ENCODE results near the gene TRAF6.

TRAF6 gene

GRCh38 chr11:36456156-36456555, 53.9 kb downstream of the TRAF6 start:
- DNase-seq, result no peak

GRCh38 chr11:36455658-36456111, 54.4 kb downstream of the TRAF6 start:
- peak; percentile 80 for DNase-seq

- DNase-seq, result peak; percentile 91
Measured at GRCh38 chr11:36454941-36455631, 55.0 kb downstream of the TRAF6 start.

GRCh38 chr11:36454551-36454940, 55.5 kb downstream of the TRAF6 start:
- no peak for DNase-seq

- no peak for DNase-seq
Measured at GRCh38 chr11:36453678-36454077, 56.4 kb downstream of the TRAF6 start.

GRCh38 chr11:36452961-36453360, 57.1 kb downstream of the TRAF6 start:
- no peak for DNase-seq

GRCh38 chr11:36452236-36452940, 57.7 kb downstream of the TRAF6 start:
- no peak for DNase-seq

GRCh38 chr11:36451681-36452080, 58.4 kb downstream of the TRAF6 start:
- DNase-seq, result no peak

- DNase-seq, result no peak
Measured at GRCh38 chr11:36451045-36451444, 59.0 kb downstream of the TRAF6 start.

- peak; percentile 42 for DNase-seq
Measured at GRCh38 chr11:36450110-36450572, 59.9 kb downstream of the TRAF6 start.

GRCh38 chr11:36449561-36450096, 60.4 kb downstream of the TRAF6 start:
- DNase-seq, result no peak

GRCh38 chr11:36447947-36448346, 62.1 kb downstream of the TRAF6 start:
- no peak for DNase-seq

GRCh38 chr11:36447514-36447913, 62.6 kb downstream of the TRAF6 start:
- peak; percentile 69 for DNase-seq

GRCh38 chr11:36446135-36446534, 63.9 kb downstream of the TRAF6 start:
- DNase-seq, result no peak

- DNase-seq, result no peak
Measured at GRCh38 chr11:36443661-36444060, 66.4 kb downstream of the TRAF6 start.

GRCh38 chr11:36441610-36442208, 68.4 kb downstream of the TRAF6 start:
- DNase-seq, result no peak

GRCh38 chr11:36438126-36438525, 71.9 kb downstream of the TRAF6 start:
- DNase-seq, result no peak

GRCh38 chr11:36437413-36437812, 72.7 kb downstream of the TRAF6 start:
- DNase-seq, result no peak

All from retina (tissue), 1 donor.